Measurements from ENCODE around the gene NXF1.

DNA sequence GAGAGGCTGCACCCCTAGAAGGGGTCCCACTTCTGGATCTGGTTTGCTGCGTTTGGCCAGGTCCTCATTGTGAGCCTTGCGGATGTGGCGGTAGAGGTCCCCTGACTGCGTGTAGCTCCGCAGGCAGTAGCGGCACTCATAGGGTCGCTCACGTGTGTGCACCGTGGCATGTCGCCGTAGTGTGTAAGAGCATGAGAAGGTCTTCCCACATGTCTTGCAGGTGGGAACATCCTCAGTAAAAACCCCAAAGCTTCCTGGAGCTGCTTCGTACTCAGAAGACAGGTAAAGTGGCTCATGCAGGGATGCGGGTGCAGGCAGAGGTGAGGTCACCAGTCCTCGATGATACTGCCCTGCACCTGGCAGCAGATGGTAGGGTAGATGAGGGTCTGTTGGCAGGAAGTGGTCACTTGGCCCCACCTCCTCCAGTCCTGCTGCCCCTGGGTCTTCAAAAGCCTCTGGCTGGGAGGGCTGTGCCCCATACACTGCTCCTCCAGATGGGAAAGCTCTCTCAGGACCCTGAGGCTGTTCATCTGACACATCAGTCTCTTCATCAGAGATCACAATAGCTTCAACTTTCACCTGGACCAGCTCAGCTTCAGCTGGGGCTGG is 53.0 kb downstream of the NXF1 start:
- TF ChIP-seq, protein P1, sequence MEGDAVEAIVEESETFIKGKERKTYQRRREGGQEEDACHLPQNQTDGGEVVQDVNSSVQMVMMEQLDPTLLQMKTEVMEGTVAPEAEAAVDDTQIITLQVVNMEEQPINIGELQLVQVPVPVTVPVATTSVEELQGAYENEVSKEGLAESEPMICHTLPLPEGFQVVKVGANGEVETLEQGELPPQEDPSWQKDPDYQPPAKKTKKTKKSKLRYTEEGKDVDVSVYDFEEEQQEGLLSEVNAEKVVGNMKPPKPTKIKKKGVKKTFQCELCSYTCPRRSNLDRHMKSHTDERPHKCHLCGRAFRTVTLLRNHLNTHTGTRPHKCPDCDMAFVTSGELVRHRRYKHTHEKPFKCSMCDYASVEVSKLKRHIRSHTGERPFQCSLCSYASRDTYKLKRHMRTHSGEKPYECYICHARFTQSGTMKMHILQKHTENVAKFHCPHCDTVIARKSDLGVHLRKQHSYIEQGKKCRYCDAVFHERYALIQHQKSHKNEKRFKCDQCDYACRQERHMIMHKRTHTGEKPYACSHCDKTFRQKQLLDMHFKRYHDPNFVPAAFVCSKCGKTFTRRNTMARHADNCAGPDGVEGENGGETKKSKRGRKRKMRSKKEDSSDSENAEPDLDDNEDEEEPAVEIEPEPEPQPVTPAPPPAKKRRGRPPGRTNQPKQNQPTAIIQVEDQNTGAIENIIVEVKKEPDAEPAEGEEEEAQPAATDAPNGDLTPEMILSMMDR (IDR thresholded peaks at IDR 0.05): no peak
- no peak for TF ChIP-seq POLR2A (IDR thresholded peaks at IDR 0.05)

Data from lower leg skin (tissue), 3 donors.